Loucy (cell line): ENCODE measurements around the gene UBE4A.

Source experiments
- CTCF ChIP-seq: fragments of 200-600 bp; sonication (generic); conservative IDR thresholded peaks from 2 replicates; pipeline ENCODE4 v1.5.1; 2014; ENCODE audit warnings: mild to moderate bottlenecking, antibody characterized with exemption, low read length
- EZH2phosphoT487 ChIP-seq: fragments of 200-600 bp; IDR thresholded peaks from 2 replicates; pipeline ENCODE4 v1.6.1; 2018; ENCODE audit warnings: antibody characterized with exemption, mild to moderate bottlenecking, moderate library complexity, borderline replicate concordance

GRCh38 chr11:118370774-118371173 is 11.4 kb downstream of the UBE4A start:
- TF ChIP-seq EZH2phosphoT487 (no peak), CTCF (no peak)
